HFFc6 (cell line): Measurements from ENCODE around the gene PBLD. TPM values are rescaled to one million over a fixed set of nuclear protein-coding genes. Genes with fewer than 3 reads are reported as not detected.
A peak's percentile ranks its signal among the peaks of the same experiment; 100 is the strongest.
"Not testable (repeated sequence)": the region's sequence is repeated elsewhere in the genome, so short reads cannot be mapped to it uniquely, and the experiment has no call there.

ENCODE experiments used
- DNase-seq: peaks from one replicate; pipeline ENCODE4 v3.0.0-alpha.2; 2018
- H3K27ac Mint-ChIP-seq: 2 replicates; pipeline ENCODE4 v1.8.0; 2020; ENCODE audit warnings: mild to moderate bottlenecking, mixed read lengths
- H3K27me3 Mint-ChIP-seq: 2 replicates; pipeline ENCODE4 v1.8.0; 2021; ENCODE audit warnings: mild to moderate bottlenecking, moderate library complexity, mixed read lengths; ENCODE audit not compliant: insufficient read depth
- H3K36me3 Mint-ChIP-seq: 2 replicates; pipeline ENCODE4 v1.8.0; 2021; ENCODE audit warnings: low read depth, mixed read lengths
- H3K4me1 Mint-ChIP-seq: 2 replicates; pipeline ENCODE4 v1.8.0; 2020; ENCODE audit warnings: low read depth, mixed read lengths
- H3K4me3 Mint-ChIP-seq: 2 replicates; pipeline ENCODE4 v1.8.0; 2020; ENCODE audit warnings: mild to moderate bottlenecking, moderate library complexity, mixed read lengths
- H3K9me3 Mint-ChIP-seq: 2 replicates; pipeline ENCODE4 v1.8.0; 2020; ENCODE audit warnings: mild to moderate bottlenecking, mixed read lengths
- total RNA-seq, 6 experiments: library from RNA; stranded (reverse); fragmentation: NEBNext Ultra II Directional; extraction: Animal tissue kit (Norgen Biotek cat#: 25700); gene quantifications; 2 replicates in 1 of 6; 3 replicates in 5 of 6; pipeline ENCODE4 v1.2.3, GENCODE V29; 2021
- TF ChIP-seq, protein P1 (sequence below): fragments of 200-600 bp; sonication (generic); IDR thresholded peaks from 2 replicates; pipeline ENCODE4 v1.5.0; 2021; ENCODE audit warnings: antibody characterized with exemption, mild to moderate bottlenecking

The PBLD gene
- total RNA-seq, 6 experiments from 2014 or later, result 9.9 to 13.6 (median 11.5) TPM

DNA sequence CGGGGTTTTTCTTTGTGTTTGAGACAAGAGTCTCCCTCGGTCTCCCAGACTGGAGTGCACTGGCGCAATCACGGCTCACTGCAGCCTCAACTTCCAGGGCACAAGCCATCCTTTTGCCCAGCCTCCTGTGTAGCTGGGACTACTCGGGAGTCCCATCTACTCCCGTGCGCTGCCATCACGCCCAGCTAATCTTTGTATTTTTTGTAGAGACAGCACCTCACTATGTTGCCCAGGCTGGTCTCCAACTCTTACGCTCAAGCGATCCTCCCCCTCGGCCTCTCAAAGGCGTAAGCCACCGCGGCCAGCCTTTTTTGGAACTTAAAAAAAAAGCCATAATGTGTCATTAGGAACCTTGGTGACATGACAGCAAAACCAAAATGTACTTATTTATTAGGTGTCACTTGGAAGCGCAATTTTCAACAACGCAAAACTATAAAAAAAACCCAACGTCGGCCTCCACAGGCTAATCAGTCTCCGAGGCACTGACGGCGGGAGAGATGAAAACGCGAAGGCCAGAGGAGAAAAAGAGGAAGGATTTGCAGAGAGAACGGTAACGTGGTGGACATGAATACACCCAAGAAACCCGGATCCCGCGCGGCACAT, 1.8 kb downstream of the PBLD start:
- no peak for DNase-seq

DNA sequence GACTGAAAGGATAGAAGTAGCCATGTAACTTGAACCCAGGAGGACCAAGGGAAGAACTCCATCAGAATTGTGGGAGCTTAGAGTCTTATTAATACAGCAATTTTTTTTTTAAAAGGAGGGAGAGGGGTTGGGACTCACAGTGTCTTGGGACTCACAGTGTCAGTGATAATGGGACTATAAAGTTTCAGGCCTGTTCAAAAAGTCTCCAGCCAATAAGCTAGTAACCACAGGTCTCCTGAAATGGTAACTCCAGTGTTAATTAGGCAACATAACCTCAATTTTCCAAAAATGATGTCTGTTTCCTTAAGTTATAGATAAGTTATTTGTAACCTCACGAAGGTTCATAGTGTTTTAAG, 3.2 kb downstream of the PBLD start:
- Mint-ChIP-seq H3K27me3 (peaks cover 10% of the 10 kb centered on the region), H3K4me1 (peaks cover 47% of the 10 kb centered on the region), H3K4me3 (peak overlapping the region; percentile 81), H3K9me3 (no peaks in the 10 kb centered on the region), H3K27ac (peak overlapping the region; percentile 95), H3K36me3 (peaks cover 23% of the 10 kb centered on the region)
- TF ChIP-seq, protein P1, sequence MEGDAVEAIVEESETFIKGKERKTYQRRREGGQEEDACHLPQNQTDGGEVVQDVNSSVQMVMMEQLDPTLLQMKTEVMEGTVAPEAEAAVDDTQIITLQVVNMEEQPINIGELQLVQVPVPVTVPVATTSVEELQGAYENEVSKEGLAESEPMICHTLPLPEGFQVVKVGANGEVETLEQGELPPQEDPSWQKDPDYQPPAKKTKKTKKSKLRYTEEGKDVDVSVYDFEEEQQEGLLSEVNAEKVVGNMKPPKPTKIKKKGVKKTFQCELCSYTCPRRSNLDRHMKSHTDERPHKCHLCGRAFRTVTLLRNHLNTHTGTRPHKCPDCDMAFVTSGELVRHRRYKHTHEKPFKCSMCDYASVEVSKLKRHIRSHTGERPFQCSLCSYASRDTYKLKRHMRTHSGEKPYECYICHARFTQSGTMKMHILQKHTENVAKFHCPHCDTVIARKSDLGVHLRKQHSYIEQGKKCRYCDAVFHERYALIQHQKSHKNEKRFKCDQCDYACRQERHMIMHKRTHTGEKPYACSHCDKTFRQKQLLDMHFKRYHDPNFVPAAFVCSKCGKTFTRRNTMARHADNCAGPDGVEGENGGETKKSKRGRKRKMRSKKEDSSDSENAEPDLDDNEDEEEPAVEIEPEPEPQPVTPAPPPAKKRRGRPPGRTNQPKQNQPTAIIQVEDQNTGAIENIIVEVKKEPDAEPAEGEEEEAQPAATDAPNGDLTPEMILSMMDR, result no peak
- DNase-seq, result no peak

More for the DNA sequence above, 1.8 kb downstream of the PBLD start:
- peaks cover 13% of the 10 kb centered on the region for H3K27me3 Mint-ChIP-seq
- peak overlapping the region; percentile 93 for H3K4me3 Mint-ChIP-seq
- H3K9me3 Mint-ChIP-seq, result no peaks in the 10 kb centered on the region
- peaks cover 35% of the 10 kb centered on the region for H3K36me3 Mint-ChIP-seq
- peak overlapping the region; percentile 95 for H3K27ac Mint-ChIP-seq
- peaks cover 62% of the 10 kb centered on the region for H3K4me1 Mint-ChIP-seq
- TF ChIP-seq, protein P1, result no peak

GRCh38 chr10:68327889-68328786, 4.6 kb downstream of the PBLD start:
- Mint-ChIP-seq H3K9me3 (no peaks in the 10 kb centered on the region), H3K27ac (peak overlapping the region; percentile 95), H3K4me1 (peaks cover 44% of the 10 kb centered on the region), H3K36me3 (peaks cover 10% of the 10 kb centered on the region), H3K27me3 (peaks cover 9% of the 10 kb centered on the region), H3K4me3 (peak overlapping the region; percentile 81)
- peak; percentile 75 for DNase-seq
- TF ChIP-seq, protein P1, result no peak

- H3K27me3 Mint-ChIP-seq, result not testable (repeated sequence)
Observed at GRCh38 chr10:68324396-68324795, 8.3 kb downstream of the PBLD start.

GRCh38 chr10:68318331-68319059, 14.2 kb downstream of the PBLD start:
- Mint-ChIP-seq H3K27ac (no peak overlapping the region), H3K36me3 (peaks cover 18% of the 10 kb centered on the region), H3K9me3 (peaks cover 20% of the 10 kb centered on the region), H3K27me3 (peaks cover 1% of the 10 kb centered on the region), H3K4me3 (no peak overlapping the region), H3K4me1 (no peaks in the 10 kb centered on the region)
- no peak for DNase-seq
- TF ChIP-seq, protein P1, result no peak

More at GRCh38 chr10:68324396-68324795, 8.3 kb downstream of the PBLD start:
- not testable (repeated sequence) for H3K4me3 Mint-ChIP-seq, H3K27ac Mint-ChIP-seq, H3K36me3 Mint-ChIP-seq, H3K9me3 Mint-ChIP-seq, DNase-seq
- peaks cover 22% of the 10 kb centered on the region for H3K4me1 Mint-ChIP-seq
